Measurements from ENCODE around the gene ALK. TPM values are rescaled to one million over a fixed set of nuclear protein-coding genes. Genes with fewer than 3 reads are reported as not detected.

ALK gene
- total and polyA plus RNA-seq, 12 donors, result 0.09 to 1.8 (median 0.53) TPM; not detected in 1

DNA sequence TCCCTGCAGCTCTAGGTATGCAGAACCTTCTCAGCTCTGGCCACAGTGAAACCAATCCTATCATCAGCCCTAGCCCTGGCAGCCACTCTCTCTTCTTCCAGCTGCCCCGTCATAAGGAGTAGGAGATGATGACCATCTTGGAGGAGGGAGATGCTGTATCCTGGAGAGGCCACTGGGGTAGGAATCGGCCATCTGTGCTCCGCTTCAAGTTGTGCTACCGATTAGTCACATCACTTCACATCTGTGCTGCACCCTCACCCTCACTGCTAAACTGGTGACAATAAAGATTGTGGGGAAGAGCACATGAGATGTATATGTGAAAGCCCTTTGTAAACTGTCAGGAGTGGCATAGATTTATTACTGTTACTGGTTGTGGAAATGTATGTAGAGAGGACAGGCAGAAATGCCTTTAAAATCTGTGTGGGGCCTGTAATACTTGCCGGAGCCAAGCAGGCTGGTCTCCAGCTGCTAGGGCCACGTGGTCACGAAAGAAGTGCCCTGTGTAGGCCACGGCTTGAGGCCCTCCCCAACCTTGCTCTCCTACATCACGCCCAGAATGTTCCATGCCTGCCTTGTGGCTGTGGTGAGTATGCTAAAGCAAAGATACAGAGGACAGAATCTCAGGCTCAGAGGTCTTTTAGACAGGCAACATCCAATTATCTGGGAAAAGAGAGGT is 569.3 kb downstream of the ALK start:
- Histone ChIP-seq H3K9me3 (replicated peaks in 1 of 3) (no peaks in the 10 kb centered on the region), H3K36me3 (replicated peaks in 1 of 2) (no peaks in the 10 kb centered on the region), H3K4me1 (replicated peaks in 1 of 2) (no peaks in the 10 kb centered on the region), H3K4me3 (no peak overlapping the region), H3K27ac (no peak overlapping the region), H3K27me3 (no peaks in the 10 kb centered on the region)
- 86 to 98% (median 90%) methylated on average over 7 to 9 of the region's 9 CpGs for WGBS, 4 donors
- TF ChIP-seq, protein P1, sequence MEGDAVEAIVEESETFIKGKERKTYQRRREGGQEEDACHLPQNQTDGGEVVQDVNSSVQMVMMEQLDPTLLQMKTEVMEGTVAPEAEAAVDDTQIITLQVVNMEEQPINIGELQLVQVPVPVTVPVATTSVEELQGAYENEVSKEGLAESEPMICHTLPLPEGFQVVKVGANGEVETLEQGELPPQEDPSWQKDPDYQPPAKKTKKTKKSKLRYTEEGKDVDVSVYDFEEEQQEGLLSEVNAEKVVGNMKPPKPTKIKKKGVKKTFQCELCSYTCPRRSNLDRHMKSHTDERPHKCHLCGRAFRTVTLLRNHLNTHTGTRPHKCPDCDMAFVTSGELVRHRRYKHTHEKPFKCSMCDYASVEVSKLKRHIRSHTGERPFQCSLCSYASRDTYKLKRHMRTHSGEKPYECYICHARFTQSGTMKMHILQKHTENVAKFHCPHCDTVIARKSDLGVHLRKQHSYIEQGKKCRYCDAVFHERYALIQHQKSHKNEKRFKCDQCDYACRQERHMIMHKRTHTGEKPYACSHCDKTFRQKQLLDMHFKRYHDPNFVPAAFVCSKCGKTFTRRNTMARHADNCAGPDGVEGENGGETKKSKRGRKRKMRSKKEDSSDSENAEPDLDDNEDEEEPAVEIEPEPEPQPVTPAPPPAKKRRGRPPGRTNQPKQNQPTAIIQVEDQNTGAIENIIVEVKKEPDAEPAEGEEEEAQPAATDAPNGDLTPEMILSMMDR (IDR thresholded peaks at IDR 0.05), result no peak
- TF ChIP-seq POLR2A (IDR thresholded peaks at IDR 0.05), result no peak
- DNase-seq, result no peak
- intact Hi-C loops (cut with DNase I), result no loop called here

DNA sequence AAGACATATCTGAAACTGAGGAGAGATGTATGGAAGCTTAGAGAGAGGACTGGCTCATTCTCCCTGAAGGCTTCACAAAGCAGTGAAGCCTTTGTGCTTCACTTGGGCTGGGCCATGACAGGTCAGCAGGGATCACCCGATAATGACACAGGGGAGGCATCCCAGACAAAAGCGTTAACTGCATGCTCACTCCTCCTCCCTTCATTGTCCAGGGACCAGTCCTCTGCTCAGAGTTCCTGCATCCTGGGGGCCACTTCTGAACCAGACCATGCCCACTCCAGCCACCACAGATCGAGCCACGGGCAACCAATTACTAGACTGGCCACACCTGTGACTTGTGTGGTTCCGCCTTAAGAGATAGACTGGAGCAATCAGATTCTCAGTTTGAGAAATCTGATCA is 570.1 kb downstream of the ALK start:
- Histone ChIP-seq H3K36me3 (replicated peaks in 1 of 2) (no peaks in the 10 kb centered on the region), H3K27ac (no peak overlapping the region), H3K4me1 (replicated peaks in 1 of 2) (no peaks in the 10 kb centered on the region), H3K4me3 (no peak overlapping the region), H3K9me3 (replicated peaks in 1 of 3) (no peaks in the 10 kb centered on the region), H3K27me3 (no peaks in the 10 kb centered on the region)
- intact Hi-C loops (cut with DNase I), result no loop called here
- whole genome bisulfite sequencing, 4 donors, result 79 to 89% (median 82%) methylated on average over 4 to 5 of the region's 5 CpGs
- TF ChIP-seq, protein P1 (IDR thresholded peaks at IDR 0.05), result no peak
- TF ChIP-seq POLR2A (IDR thresholded peaks at IDR 0.05), result no peak
- DNase-seq, result no peak

DNA sequence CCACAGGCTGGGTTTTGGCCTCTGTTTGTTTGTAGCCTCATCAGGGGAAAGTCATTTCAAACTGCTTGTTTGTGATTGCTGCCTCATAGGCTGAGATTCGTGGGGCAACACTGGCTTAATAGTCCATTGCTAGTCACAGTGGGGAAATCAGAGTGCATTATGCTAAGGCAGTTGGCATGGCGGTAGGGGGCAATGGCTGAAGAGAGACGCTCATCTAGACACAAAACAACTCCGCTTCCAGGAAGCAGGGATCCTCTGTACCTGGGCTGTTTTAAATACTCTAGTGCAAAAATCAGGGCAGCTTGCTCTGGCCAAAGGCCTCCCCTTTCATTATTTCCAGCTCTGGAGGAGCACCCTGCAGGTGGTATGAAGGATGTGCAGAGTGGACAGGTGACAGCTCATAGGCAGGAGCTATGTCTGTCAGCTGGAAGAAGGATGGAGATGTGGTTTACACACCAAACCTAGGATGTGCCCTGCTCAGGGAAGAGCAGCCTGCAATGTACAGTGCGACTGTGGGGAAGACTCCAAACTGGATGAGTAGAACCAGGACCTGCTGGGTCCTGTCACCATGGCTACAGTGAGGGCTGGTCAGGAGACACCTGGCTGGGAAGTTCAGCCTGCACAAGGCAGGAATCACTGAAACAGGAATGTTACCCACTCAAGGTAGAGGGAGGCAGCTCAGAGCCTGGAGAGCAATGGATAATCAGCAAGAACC is 571.9 kb downstream of the ALK start:
- H3K9me3 ChIP-seq (replicated peaks in 1 of 3), result no peaks in the 10 kb centered on the region
- no peak overlapping the region for H3K27ac ChIP-seq
- DNase-seq, result no peak
- H3K27me3 ChIP-seq, result no peaks in the 10 kb centered on the region
- intact Hi-C loops (cut with DNase I), result no loop called here
- H3K4me1 ChIP-seq (replicated peaks in 1 of 2), result no peaks in the 10 kb centered on the region
- TF ChIP-seq, protein P1 (IDR thresholded peaks at IDR 0.05), result no peak
- no peak for TF ChIP-seq POLR2A (IDR thresholded peaks at IDR 0.05)
- no peak overlapping the region for H3K4me3 ChIP-seq
- no peaks in the 10 kb centered on the region for H3K36me3 ChIP-seq (replicated peaks in 1 of 2)
- 82 to 94% (median 85%) methylated on average over 5 of the region's 5 CpGs for WGBS, 4 donors

DNA sequence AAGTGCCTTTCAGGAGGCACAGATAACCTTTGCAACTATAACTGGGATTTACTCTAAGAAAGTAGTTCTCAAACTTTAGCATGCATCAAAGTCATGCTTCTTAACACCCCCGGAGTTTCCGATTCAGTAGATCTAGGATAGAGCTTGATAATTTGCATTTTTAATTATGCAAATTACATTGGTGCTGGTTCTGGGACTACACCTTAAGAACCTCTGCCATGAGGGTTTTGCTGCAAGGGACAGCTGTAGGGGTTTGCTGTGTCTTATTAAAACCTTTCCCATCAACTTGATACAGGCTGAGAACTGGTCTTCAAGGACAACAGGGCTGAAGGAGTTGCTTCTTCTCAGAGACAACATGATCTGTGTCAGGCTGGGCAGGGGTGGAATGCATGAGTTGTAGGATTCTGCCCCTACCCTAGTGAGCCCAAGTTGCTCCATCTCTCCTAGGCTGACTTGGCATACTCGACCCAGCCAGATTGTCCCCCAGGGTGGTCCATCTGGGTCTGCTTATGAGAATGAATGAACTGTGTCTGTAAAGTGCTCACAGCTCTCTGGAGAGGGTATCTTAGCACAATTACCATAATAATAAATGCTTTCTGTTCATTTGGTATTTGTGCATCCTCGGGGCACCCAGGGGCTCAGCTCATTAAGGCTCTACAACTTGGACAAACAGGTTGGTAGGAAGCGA is 573.5 kb downstream of the ALK start:
- intact Hi-C loops (cut with DNase I), result no loop called here
- Histone ChIP-seq H3K36me3 (replicated peaks in 1 of 2) (no peaks in the 10 kb centered on the region), H3K27ac (no peak overlapping the region), H3K4me1 (replicated peaks in 1 of 2) (no peaks in the 10 kb centered on the region), H3K4me3 (no peak overlapping the region), H3K27me3 (no peaks in the 10 kb centered on the region), H3K9me3 (replicated peaks in 1 of 3) (no peaks in the 10 kb centered on the region)
- DNase-seq, result no peak
- WGBS, 4 donors, result 83 to 87% (median 85%) methylated on average over 5 of the region's 5 CpGs
- TF ChIP-seq, protein P1 (IDR thresholded peaks at IDR 0.05), result no peak
- TF ChIP-seq POLR2A (IDR thresholded peaks at IDR 0.05), result no peak
